ENCODE measurements around the gene PPM1E. TPM values are rescaled to one million over a fixed set of nuclear protein-coding genes. Genes with fewer than 3 reads are reported as not detected.

Gene PPM1E
- total RNA-seq, 2 experiments from 2014 or later, result 0.19 to 0.40 TPM

GRCh38 chr17:58989629-58990028 is 234.0 kb downstream of the PPM1E start:
- no peak overlapping the region for H3K4me3 ChIP-seq (ENCODE audit: low read depth, low read length, poor library complexity, severe bottlenecking)
- no TSS peak for BruUV-seq (replicated peaks)
- no peaks in the 10 kb centered on the region for H3K9me2 ChIP-seq (ENCODE audit: insufficient read depth, low read length)
- intact Hi-C loops (cut with micrococcal nuclease; ENCODE audit: unreplicated experiment), result no loop called here
- no peaks in the 10 kb centered on the region for H3K4me1 ChIP-seq (ENCODE audit: insufficient read depth, low read length, poor library complexity, severe bottlenecking)
- H3K79me2 ChIP-seq (ENCODE audit: insufficient read depth, low read depth, low read length), result no peaks in the 10 kb centered on the region
- CTCF ChIA-PET (ENCODE audit: unreplicated experiment), result no interaction called here
- no peaks in the 10 kb centered on the region for H4K20me1 ChIP-seq (ENCODE audit: insufficient read depth, low read length)
- POLR2A ChIA-PET, result interaction anchor here (0.7 to 1.0 kb wide), 2 partner anchors 13 to 467 kb away, joined by 5 to 6 read pairs; no protein-coding TSS in a partner anchor
- no peak overlapping the region for H2AFZ ChIP-seq (ENCODE audit: low read length)
- no peaks in the 10 kb centered on the region for H3K9me3 ChIP-seq (ENCODE audit: low read length)
- TF ChIP-seq EZH2phosphoT487 (IDR thresholded peaks at IDR 0.05; ENCODE audit: borderline replicate concordance, low read depth, low read length) (no peak), CTCF (conservative IDR thresholded peaks at IDR 0.05; ENCODE audit: low read length) (no peak)
- no peak overlapping the region for H3K4me2 ChIP-seq (ENCODE audit: low read length)
- H3K27ac ChIP-seq (ENCODE audit: low read depth, low read length, poor library complexity, severe bottlenecking), result no peak overlapping the region
- DNase-seq (ENCODE audit: low spot score), result no peak
- H3K36me3 ChIP-seq (ENCODE audit: insufficient read depth, low read length), result peaks cover 22% of the 10 kb centered on the region

DNA sequence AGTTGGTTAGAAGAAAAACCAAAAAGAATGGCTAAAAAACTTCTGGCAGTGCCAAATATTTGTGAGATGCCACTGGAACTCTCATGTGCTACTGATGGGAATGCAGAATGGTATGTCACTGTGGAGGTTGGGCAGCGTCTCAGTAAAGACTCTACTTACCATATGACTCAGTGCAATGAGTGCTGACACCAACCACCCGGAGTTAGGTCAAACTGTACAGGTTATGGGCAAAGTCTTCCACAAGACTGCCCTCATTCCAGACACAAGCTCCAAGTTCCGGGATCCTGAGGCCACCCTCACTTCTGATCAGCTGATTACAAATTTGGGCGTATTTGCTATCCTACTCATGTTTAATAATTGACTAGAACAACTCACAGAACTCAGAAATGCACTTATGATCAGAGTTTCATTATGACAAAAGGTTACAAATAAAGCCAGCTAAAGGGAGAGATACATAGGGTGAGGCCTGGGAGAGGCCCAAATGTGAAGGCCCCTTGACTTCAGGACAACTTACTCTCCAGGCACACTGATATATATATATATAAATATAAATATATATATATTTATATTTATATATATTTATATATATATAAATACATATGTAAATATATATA is 236.2 kb downstream of the PPM1E start:
- no peaks in the 10 kb centered on the region for H3K9me2 ChIP-seq (ENCODE audit: insufficient read depth, low read length)
- BruUV-seq (replicated peaks), result no TSS peak
- no peak for DNase-seq (ENCODE audit: low spot score)
- no peak overlapping the region for H3K4me3 ChIP-seq (ENCODE audit: low read depth, low read length, poor library complexity, severe bottlenecking)
- no peaks in the 10 kb centered on the region for H3K79me2 ChIP-seq (ENCODE audit: insufficient read depth, low read depth, low read length)
- ChIA-PET CTCF (ENCODE audit: unreplicated experiment) (no interaction called here), POLR2A (interaction anchor here (0.5 to 1.4 kb wide), 2 partner anchors 12 to 13 kb away, joined by 3 to 4 read pairs; no protein-coding TSS in a partner anchor)
- intact Hi-C loops (cut with micrococcal nuclease; ENCODE audit: unreplicated experiment), result no loop called here
- H3K4me1 ChIP-seq (ENCODE audit: insufficient read depth, low read length, poor library complexity, severe bottlenecking), result no peaks in the 10 kb centered on the region
- no peaks in the 10 kb centered on the region for H3K9me3 ChIP-seq (ENCODE audit: low read length)
- H4K20me1 ChIP-seq (ENCODE audit: insufficient read depth, low read length), result no peaks in the 10 kb centered on the region
- no peak overlapping the region for H3K4me2 ChIP-seq (ENCODE audit: low read length)
- peaks cover 33% of the 10 kb centered on the region for H3K36me3 ChIP-seq (ENCODE audit: insufficient read depth, low read length)
- H3K27ac ChIP-seq (ENCODE audit: low read depth, low read length, poor library complexity, severe bottlenecking), result no peak overlapping the region
- TF ChIP-seq CTCF (conservative IDR thresholded peaks at IDR 0.05; ENCODE audit: low read length), result no peak
- TF ChIP-seq EZH2phosphoT487 (IDR thresholded peaks at IDR 0.05; ENCODE audit: borderline replicate concordance, low read depth, low read length), result no peak
- no peak overlapping the region for H2AFZ ChIP-seq (ENCODE audit: low read length)

- intact Hi-C loops (cut with micrococcal nuclease; ENCODE audit: unreplicated experiment), result no loop called here
- CTCF ChIA-PET (ENCODE audit: unreplicated experiment), result no interaction called here
- H3K4me1 ChIP-seq (ENCODE audit: insufficient read depth, low read length, poor library complexity, severe bottlenecking), result no peaks in the 10 kb centered on the region
These were observed 237.7 kb downstream of the PPM1E start for GRCh38 chr17:58993311-58993710.

More at GRCh38 chr17:58993311-58993710, 237.7 kb downstream of the PPM1E start:
- Histone ChIP-seq H3K9me3 (ENCODE audit: low read length) (no peaks in the 10 kb centered on the region), H3K36me3 (ENCODE audit: insufficient read depth, low read length) (peaks cover 46% of the 10 kb centered on the region), H3K4me3 (ENCODE audit: low read depth, low read length, poor library complexity, severe bottlenecking) (no peak overlapping the region), H2AFZ (ENCODE audit: low read length) (no peak overlapping the region), H4K20me1 (ENCODE audit: insufficient read depth, low read length) (no peaks in the 10 kb centered on the region), H3K9me2 (ENCODE audit: insufficient read depth, low read length) (no peaks in the 10 kb centered on the region), H3K27ac (ENCODE audit: low read depth, low read length, poor library complexity, severe bottlenecking) (no peak overlapping the region), H3K79me2 (ENCODE audit: insufficient read depth, low read depth, low read length) (no peaks in the 10 kb centered on the region), H3K4me2 (ENCODE audit: low read length) (no peak overlapping the region)
- POLR2A ChIA-PET, result interaction anchor here (1.1 kb wide), 1 partner anchor 474 kb away, joined by 3 read pairs; no protein-coding TSS in a partner anchor
- TF ChIP-seq EZH2phosphoT487 (IDR thresholded peaks at IDR 0.05; ENCODE audit: borderline replicate concordance, low read depth, low read length) (no peak), CTCF (conservative IDR thresholded peaks at IDR 0.05; ENCODE audit: low read length) (no peak)
- DNase-seq (ENCODE audit: low spot score), result no peak
- BruUV-seq (replicated peaks), result no TSS peak
